HK-2 (cell line): Measurements from ENCODE around the gene ZNF101.

Source experiments
- DNase-seq: peaks from one replicate; pipeline ENCODE4 v3.0.0-alpha.2; 2018; ENCODE audit not compliant: unreplicated experiment

Gene ZNF101

GRCh38 chr19:19711934-19712828 lies 43.5 kb downstream of the ZNF101 start:
- DNase-seq = no peak

GRCh38 chr19:19719798-19720197 lies 51.2 kb downstream of the ZNF101 start:
- DNase-seq = no peak

GRCh38 chr19:19721896-19722295 lies 53.3 kb downstream of the ZNF101 start:
- no peak for DNase-seq

- peak; percentile 91 for DNase-seq
These were observed 64.2 kb downstream of the ZNF101 start, which contains the start of gene ZNF14 for GRCh38 chr19:19732579-19733501. ZNF14 (minus strand) TSS chr19:19733112; CDS start chr19:19732958, 154 bp downstream.
